ENCODE data around the gene AZGP1.

Gene AZGP1

GRCh38 chr7:99947608-99948007, 28.2 kb downstream of the AZGP1 start:
- Histone ChIP-seq H3K36me3 (replicated peaks; ENCODE audit: insufficient read depth, low read length) (no peaks in the 10 kb centered on the region), H3K9ac (ENCODE audit: low read length) (no peak overlapping the region), H3F3A (ENCODE audit: insufficient read depth, low read length) (no peaks in the 10 kb centered on the region), H3K9me3 (replicated peaks; ENCODE audit: insufficient read depth, low read length) (no peaks in the 10 kb centered on the region), H3K27ac (ENCODE audit: low read length) (no peak overlapping the region), H3K4me2 (ENCODE audit: low read depth, low read length) (no peak overlapping the region), H3K4me3 (ENCODE audit: low read length) (no peak overlapping the region), H3K4me1 (ENCODE audit: low read length) (peaks cover 3% of the 10 kb centered on the region; the same call in 1 of the 2 replicates), H3K79me2 (ENCODE audit: low read length) (no peaks in the 10 kb centered on the region), H3K9me2 (replicated peaks; ENCODE audit: insufficient read depth, low read length) (no peaks in the 10 kb centered on the region), H4K20me1 (ENCODE audit: insufficient read depth, low read length) (no peaks in the 10 kb centered on the region), H3K27me3 (replicated peaks; ENCODE audit: insufficient read depth, low read length) (no peaks in the 10 kb centered on the region; the same call in 1 of the 2 replicates), H2AFZ (ENCODE audit: low read length) (no peak overlapping the region)
- DNase-seq: no peak
- TF ChIP-seq CTCF (IDR thresholded peaks at IDR 0.05; ENCODE audit: low read length) (no peak), EZH2 (optimal IDR thresholded peaks at IDR 0.05; ENCODE audit: low read depth, low read length) (no peak), EZH2phosphoT487 (IDR thresholded peaks at IDR 0.05; ENCODE audit: low read length) (no peak)

GRCh38 chr7:99944497-99945070, 31.2 kb downstream of the AZGP1 start:
- TF ChIP-seq EZH2phosphoT487 (IDR thresholded peaks at IDR 0.05; ENCODE audit: low read length) (no peak), CTCF (IDR thresholded peaks at IDR 0.05; ENCODE audit: low read length) (no peak), EZH2 (optimal IDR thresholded peaks at IDR 0.05; ENCODE audit: low read depth, low read length) (no peak)
- no peaks in the 10 kb centered on the region for H3K36me3 ChIP-seq (replicated peaks; ENCODE audit: insufficient read depth, low read length)
- H3K9ac ChIP-seq (ENCODE audit: low read length): no peak overlapping the region
- no peak overlapping the region for H3K27ac ChIP-seq (ENCODE audit: low read length)
- no peak for DNase-seq
- H3K4me2 ChIP-seq (ENCODE audit: low read depth, low read length): peak overlapping the region; percentile 60; the same call in 1 of the 2 replicates
- peaks cover under 1% of the 10 kb centered on the region; the same call in 1 of the 2 replicates for H3K27me3 ChIP-seq (replicated peaks; ENCODE audit: insufficient read depth, low read length)
- H4K20me1 ChIP-seq (ENCODE audit: insufficient read depth, low read length): no peaks in the 10 kb centered on the region
- H3K4me3 ChIP-seq (ENCODE audit: low read length): no peak overlapping the region
- H3K79me2 ChIP-seq (ENCODE audit: low read length): no peaks in the 10 kb centered on the region
- peaks cover 3% of the 10 kb centered on the region; the same call in 1 of the 2 replicates for H3K4me1 ChIP-seq (ENCODE audit: low read length)
- no peaks in the 10 kb centered on the region for H3F3A ChIP-seq (ENCODE audit: insufficient read depth, low read length)
- no peaks in the 10 kb centered on the region for H3K9me2 ChIP-seq (replicated peaks; ENCODE audit: insufficient read depth, low read length)
- no peaks in the 10 kb centered on the region for H3K9me3 ChIP-seq (replicated peaks; ENCODE audit: insufficient read depth, low read length)
- peak overlapping the region; percentile 88 for H2AFZ ChIP-seq (ENCODE audit: low read length)

- TF ChIP-seq CTCF (IDR thresholded peaks at IDR 0.05; ENCODE audit: low read length): no peak
- TF ChIP-seq EZH2 (optimal IDR thresholded peaks at IDR 0.05; ENCODE audit: low read depth, low read length): no peak
- no peak for TF ChIP-seq EZH2phosphoT487 (IDR thresholded peaks at IDR 0.05; ENCODE audit: low read length)
- peaks cover 6% of the 10 kb centered on the region; the same call in 1 of the 2 replicates for H3K27me3 ChIP-seq (replicated peaks; ENCODE audit: insufficient read depth, low read length)
- peaks cover 3% of the 10 kb centered on the region; the same call in 1 of the 2 replicates for H3K4me1 ChIP-seq (ENCODE audit: low read length)
- peak overlapping the region; percentile 60; the same call in 1 of the 2 replicates for H3K4me2 ChIP-seq (ENCODE audit: low read depth, low read length)
- no peaks in the 10 kb centered on the region for H3K9me2 ChIP-seq (replicated peaks; ENCODE audit: insufficient read depth, low read length)
- H3K4me3 ChIP-seq (ENCODE audit: low read length): peak overlapping the region; percentile 34; the same call in 1 of the 2 replicates
- no peaks in the 10 kb centered on the region for H3K79me2 ChIP-seq (ENCODE audit: low read length)
- no peak overlapping the region for H3K9ac ChIP-seq (ENCODE audit: low read length)
- H3F3A ChIP-seq (ENCODE audit: insufficient read depth, low read length): no peaks in the 10 kb centered on the region
- H4K20me1 ChIP-seq (ENCODE audit: insufficient read depth, low read length): no peaks in the 10 kb centered on the region
- DNase-seq: peak; percentile 38
- H3K9me3 ChIP-seq (replicated peaks; ENCODE audit: insufficient read depth, low read length): no peaks in the 10 kb centered on the region
- no peak overlapping the region for H3K27ac ChIP-seq (ENCODE audit: low read length)
- H2AFZ ChIP-seq (ENCODE audit: low read length): peak overlapping the region; percentile 88
- H3K36me3 ChIP-seq (replicated peaks; ENCODE audit: insufficient read depth, low read length): no peaks in the 10 kb centered on the region
Measured at GRCh38 chr7:99943641-99944496, 32.0 kb downstream of the AZGP1 start.

Data from MM.1S (cell line).